Fibroblast of the aortic adventitia (primary cell): ENCODE data around the gene DCUN1D1. TPM values are rescaled to one million over a fixed set of nuclear protein-coding genes. Genes with fewer than 3 reads are reported as not detected.

Source experiments
- DNase-seq: peaks from one replicate; pipeline ENCODE4 v3.0.0-alpha.2; 2010; ENCODE audit warnings: low read depth
- H3K4me3 ChIP-seq: 2 replicates; pipeline ENCODE4 v1.5.1; 2011; ENCODE audit warnings: low read depth, mild to moderate bottlenecking, control low read depth, low read length, moderate library complexity
- total RNA-seq: library from RNA; depleted of rRNA; stranded (reverse); fragments of >200 nt; gene quantifications from 2 replicates; pipeline ENCODE4 v1.2.3, GENCODE V29; 2012; ENCODE audit warnings: low replicate concordance
- TF ChIP-seq, protein P1 (sequence below): IDR thresholded peaks from 2 replicates; pipeline ENCODE4 v1.5.1; 2011; ENCODE audit warnings: mild to moderate bottlenecking, low read length, control low read depth, inconsistent platforms; ENCODE audit not compliant: insufficient read depth

DCUN1D1 gene
- total RNA-seq, 1 donor, result 49.5 TPM

DNA sequence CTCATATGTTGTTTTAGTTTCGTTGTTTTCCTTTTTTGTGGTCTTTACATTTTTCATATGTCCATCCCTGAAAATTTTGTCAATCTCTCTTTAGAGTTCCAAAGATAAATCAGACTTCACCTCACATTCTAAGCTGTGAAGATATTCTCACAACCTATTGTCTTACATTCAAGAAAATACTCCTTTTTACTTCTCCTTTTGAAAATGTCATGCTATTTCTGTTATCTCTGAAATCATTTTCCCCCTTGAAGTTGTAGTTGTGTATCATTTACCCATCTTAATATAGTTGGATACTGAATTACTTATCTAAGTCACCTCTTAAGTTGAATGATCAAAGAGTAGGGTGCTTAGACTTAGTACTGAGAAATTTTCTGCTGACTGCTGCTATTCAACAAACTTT lies 74.3 kb downstream of the DCUN1D1 start:
- no peak for DNase-seq
- TF ChIP-seq, protein P1, sequence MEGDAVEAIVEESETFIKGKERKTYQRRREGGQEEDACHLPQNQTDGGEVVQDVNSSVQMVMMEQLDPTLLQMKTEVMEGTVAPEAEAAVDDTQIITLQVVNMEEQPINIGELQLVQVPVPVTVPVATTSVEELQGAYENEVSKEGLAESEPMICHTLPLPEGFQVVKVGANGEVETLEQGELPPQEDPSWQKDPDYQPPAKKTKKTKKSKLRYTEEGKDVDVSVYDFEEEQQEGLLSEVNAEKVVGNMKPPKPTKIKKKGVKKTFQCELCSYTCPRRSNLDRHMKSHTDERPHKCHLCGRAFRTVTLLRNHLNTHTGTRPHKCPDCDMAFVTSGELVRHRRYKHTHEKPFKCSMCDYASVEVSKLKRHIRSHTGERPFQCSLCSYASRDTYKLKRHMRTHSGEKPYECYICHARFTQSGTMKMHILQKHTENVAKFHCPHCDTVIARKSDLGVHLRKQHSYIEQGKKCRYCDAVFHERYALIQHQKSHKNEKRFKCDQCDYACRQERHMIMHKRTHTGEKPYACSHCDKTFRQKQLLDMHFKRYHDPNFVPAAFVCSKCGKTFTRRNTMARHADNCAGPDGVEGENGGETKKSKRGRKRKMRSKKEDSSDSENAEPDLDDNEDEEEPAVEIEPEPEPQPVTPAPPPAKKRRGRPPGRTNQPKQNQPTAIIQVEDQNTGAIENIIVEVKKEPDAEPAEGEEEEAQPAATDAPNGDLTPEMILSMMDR, result no peak
- H3K4me3 ChIP-seq, result no peak overlapping the region

DNA sequence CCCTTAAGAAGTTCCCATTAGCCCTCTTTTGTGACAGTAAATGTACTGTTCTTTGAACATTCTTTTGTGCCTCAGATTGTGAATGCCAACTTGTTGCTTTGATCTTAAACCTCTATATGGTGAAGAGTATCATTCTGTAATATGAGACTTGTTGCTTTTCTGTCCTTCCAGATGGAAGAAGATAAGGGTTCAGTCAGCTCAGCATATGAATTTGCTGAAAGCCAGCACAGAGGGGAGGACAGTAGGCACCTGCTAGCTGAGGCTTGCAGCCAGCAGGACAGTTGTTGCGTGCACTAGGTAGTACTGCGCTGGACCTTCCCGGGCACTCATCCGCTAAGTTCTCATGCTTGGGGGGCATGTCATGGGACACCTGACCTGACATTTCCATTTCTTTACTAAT lies 74.7 kb downstream of the DCUN1D1 start:
- no peak for DNase-seq

DNA sequence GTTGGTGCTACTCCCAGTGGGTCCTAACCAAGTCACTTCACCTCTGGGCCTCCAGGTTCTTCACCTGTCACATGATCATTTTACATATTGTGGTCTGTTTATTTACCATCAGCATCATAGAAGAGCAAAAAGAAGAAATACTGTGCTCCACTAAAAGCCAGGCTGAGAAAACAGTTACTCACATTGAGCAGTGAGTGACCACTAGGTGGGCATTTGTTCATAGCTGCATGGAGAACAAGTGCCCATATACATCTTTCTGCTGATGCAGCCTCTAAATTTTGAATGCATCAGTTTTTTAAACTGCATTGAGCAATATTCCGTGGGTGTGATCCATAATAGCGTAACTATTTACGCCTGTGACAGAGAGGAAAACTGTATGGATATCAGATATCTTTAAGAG lies 76.2 kb downstream of the DCUN1D1 start:
- TF ChIP-seq, protein P1, result no peak
- no peak overlapping the region for H3K4me3 ChIP-seq
- no peak for DNase-seq

More for the DNA sequence above, 74.7 kb downstream of the DCUN1D1 start:
- TF ChIP-seq, protein P1, result no peak
- H3K4me3 ChIP-seq, result no peak overlapping the region

DNA sequence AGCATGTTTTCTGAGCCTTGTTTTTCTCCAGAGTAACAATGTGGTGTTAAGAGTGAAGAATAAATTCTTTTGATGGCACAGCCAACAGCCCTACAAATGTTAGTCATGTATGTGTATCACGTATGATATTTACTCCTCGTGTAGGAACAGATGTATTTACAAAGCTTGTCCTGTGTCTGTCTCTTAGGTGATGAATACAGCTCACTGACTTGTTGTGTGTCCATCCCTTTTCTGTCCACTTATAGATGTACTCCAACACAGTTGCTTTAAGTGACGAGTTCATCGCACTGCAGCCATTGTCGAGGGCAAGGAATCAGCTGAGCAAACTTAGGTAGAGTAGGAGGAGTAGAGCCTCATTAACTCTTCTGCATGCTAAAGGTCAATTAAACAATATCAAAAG lies 78.1 kb downstream of the DCUN1D1 start:
- TF ChIP-seq, protein P1, result no peak
- H3K4me3 ChIP-seq, result no peak overlapping the region
- DNase-seq, result no peak

DNA sequence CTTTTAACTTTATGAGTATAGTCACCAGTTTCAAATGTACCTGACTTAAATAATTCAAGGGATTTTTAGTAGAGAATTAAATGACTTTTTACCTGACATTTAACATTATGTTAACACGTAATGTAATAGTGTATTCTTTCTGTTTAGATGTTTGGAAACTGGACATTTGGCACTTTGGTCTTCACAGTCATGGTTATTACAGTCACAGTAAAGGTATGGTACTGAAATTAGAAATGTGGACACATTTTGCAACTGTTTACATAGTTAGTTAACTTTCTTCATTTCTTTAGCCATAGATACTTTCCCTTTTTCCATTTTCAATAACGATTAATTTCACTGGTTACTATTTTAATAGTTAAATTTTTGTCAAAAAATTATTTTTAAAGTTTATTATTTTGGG lies 83.8 kb downstream of the DCUN1D1 start:
- DNase-seq, result no peak
- no peak overlapping the region for H3K4me3 ChIP-seq
- TF ChIP-seq, protein P1, result no peak

DNA sequence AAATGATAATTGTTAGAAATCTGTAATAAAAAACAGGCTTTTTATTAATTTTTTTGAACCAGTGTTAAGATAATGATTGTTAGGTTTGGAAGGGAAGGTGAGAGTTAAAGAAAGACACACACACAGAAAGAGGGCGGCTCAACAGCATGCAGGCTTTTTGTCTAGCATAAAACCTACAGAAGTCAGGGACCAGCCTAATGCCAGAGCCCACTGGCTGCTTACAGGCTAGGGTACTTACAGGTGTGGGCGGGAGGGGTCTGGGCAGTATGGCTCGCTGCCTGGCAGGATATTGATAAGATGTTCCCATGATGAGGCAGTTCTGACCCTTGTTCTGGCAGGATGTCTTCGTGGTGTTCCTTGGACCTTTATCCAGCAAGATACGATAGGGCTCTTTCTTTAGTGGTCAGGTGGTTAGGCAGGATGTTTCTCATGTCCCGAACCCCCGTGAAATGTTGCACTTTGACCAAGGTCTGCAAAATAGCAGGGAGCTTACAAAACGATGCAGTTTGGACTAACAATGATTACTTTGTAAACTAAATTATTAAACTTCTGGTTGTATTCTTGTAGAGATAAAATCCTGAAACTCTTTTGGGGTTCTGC lies 84.7 kb downstream of the DCUN1D1 start:
- no peak overlapping the region for H3K4me3 ChIP-seq
- TF ChIP-seq, protein P1, result no peak
- DNase-seq, result no peak

DNA sequence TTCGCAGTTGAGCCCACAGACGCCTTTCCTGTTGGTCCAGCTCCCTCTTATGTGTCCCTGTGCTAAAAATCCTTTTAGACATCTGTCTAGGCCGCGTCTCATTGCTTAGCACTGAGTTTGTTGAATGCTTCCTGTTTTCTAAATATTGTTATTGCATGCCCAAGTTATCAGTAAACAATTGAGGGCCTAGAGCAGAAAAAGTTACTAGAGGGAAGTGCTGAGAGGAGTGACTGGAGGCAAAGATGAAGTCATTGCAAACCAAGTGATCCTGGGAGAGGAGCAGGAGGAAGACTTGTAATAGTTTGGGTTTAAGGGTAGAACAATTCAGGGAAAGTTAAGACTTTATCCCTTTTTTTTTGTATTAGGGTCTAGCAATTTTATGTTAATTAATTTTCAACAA lies 88.1 kb downstream of the DCUN1D1 start:
- H3K4me3 ChIP-seq, result no peak overlapping the region
- TF ChIP-seq, protein P1, result no peak
- no peak for DNase-seq
